G401 (cell line): ENCODE data around the gene VWA8. TPM values are rescaled to one million over a fixed set of nuclear protein-coding genes. Genes with fewer than 3 reads are reported as not detected.
"Not testable (repeated sequence)": the region's sequence is repeated elsewhere in the genome, so short reads cannot be mapped to it uniquely, and the experiment has no call there.

Experiments
- DNase-seq: peaks from one replicate; pipeline ENCODE4 v3.0.0-alpha.2; 2015; ENCODE audit warnings: low spot score
- in situ Hi-C: cut with HindIII; loops from 2 replicates; pipeline ENCODE4 v1.10.0; 2016; ENCODE audit warnings: low sequenced_read_pairs, mixed read lengths
- total RNA-seq: library from RNA; depleted of rRNA; stranded (reverse); fragments of >200 nt; shearing (Covaris generic); gene quantifications from 2 replicates; pipeline ENCODE4 v1.2.3, GENCODE V29; 2014

The VWA8 gene
- total RNA-seq, 1 experiment from 2014 or later, result 19.2 TPM

- no peak for DNase-seq
- in situ Hi-C loops, result no loop called here
These were observed 10.0 kb upstream of the VWA8 start for GRCh38 chr13:41970918-41971317.

- in situ Hi-C loops, result no loop called here
- no peak for DNase-seq
These were observed 9.1 kb upstream of the VWA8 start for GRCh38 chr13:41970022-41970421.

GRCh38 chr13:41969072-41969471, 8.2 kb upstream of the VWA8 start:
- in situ Hi-C loops, result no loop called here
- DNase-seq, result no peak

GRCh38 chr13:41966671-41967070, 5.8 kb upstream of the VWA8 start:
- no peak for DNase-seq
- in situ Hi-C loops, result no loop called here

- no peak for DNase-seq
- in situ Hi-C loops, result no loop called here
These were observed 2.1 kb upstream of the VWA8 start for GRCh38 chr13:41962994-41963393.

- DNase-seq, result no peak
- in situ Hi-C loops, result no loop called here
These were observed 504 bp upstream of the VWA8 start for GRCh38 chr13:41961466-41961760.

- DNase-seq, result peak; percentile 34
- in situ Hi-C loops, result no loop called here
These were observed 685 bp downstream of the VWA8 start for GRCh38 chr13:41960211-41960636.

- DNase-seq, result no peak
- in situ Hi-C loops, result no loop called here
These were observed 4.6 kb downstream of the VWA8 start for GRCh38 chr13:41956272-41956671.

GRCh38 chr13:41955605-41956004, 5.3 kb downstream of the VWA8 start:
- in situ Hi-C loops, result no loop called here
- DNase-seq, result no peak

GRCh38 chr13:41954226-41954625, 6.7 kb downstream of the VWA8 start:
- in situ Hi-C loops, result no loop called here
- no peak for DNase-seq

GRCh38 chr13:41952749-41953148, 8.2 kb downstream of the VWA8 start:
- no peak for DNase-seq
- in situ Hi-C loops, result no loop called here

GRCh38 chr13:41949104-41949503, 11.8 kb downstream of the VWA8 start:
- DNase-seq, in situ Hi-C loops: not testable (repeated sequence)

- DNase-seq, result no peak
- in situ Hi-C loops, result no loop called here
These were observed 15.0 kb downstream of the VWA8 start for GRCh38 chr13:41945926-41946325.

- in situ Hi-C loops, result no loop called here
- DNase-seq, result no peak
These were observed 16.1 kb downstream of the VWA8 start for GRCh38 chr13:41944635-41945397.

GRCh38 chr13:41944229-41944628, 16.7 kb downstream of the VWA8 start:
- in situ Hi-C loops, result no loop called here
- DNase-seq, result no peak

- in situ Hi-C loops, result no loop called here
- no peak for DNase-seq
These were observed 18.3 kb downstream of the VWA8 start for GRCh38 chr13:41942462-41943094.

- in situ Hi-C loops, result no loop called here
- no peak for DNase-seq
These were observed 19.7 kb downstream of the VWA8 start for GRCh38 chr13:41941174-41941573.

- in situ Hi-C loops, result no loop called here
- no peak for DNase-seq
These were observed 21.5 kb downstream of the VWA8 start for GRCh38 chr13:41939398-41939797.

GRCh38 chr13:41938918-41939317, 22.0 kb downstream of the VWA8 start:
- in situ Hi-C loops, result no loop called here
- DNase-seq, result no peak

GRCh38 chr13:41937388-41937787, 23.5 kb downstream of the VWA8 start:
- in situ Hi-C loops, result no loop called here
- DNase-seq, result no peak

- in situ Hi-C loops, result no loop called here
- no peak for DNase-seq
These were observed 25.4 kb downstream of the VWA8 start for GRCh38 chr13:41935501-41935900.
